ENCODE measurements around the gene XKR8. TPM values are rescaled to one million over a fixed set of nuclear protein-coding genes. Genes with fewer than 3 reads are reported as not detected.
A peak's percentile ranks its signal among the peaks of the same experiment; 100 is the strongest.

Gene XKR8
- total RNA-seq, 1 experiment from 2014 or later, result 17.2 TPM

- H3K9ac ChIP-seq (ENCODE audit: extremely low read depth, insufficient read length, low read length), result no peak overlapping the region
- no peak for DNase-seq
- no CpG with 5 or more reads among the region's 3 CpGs for WGBS (ENCODE audit: extremely low coverage, insufficient read length, low lambda C conversion rate)
Measured at GRCh38 chr1:27981145-27981544, 21.4 kb downstream of the XKR8 start.

More at GRCh38 chr1:27981145-27981544, 21.4 kb downstream of the XKR8 start:
- Histone ChIP-seq H3K4ac (ENCODE audit: low read depth, low read length) (no peak overlapping the region), H2BK20ac (ENCODE audit: low read depth, low read length, poor library complexity, severe bottlenecking) (no peak overlapping the region), H3T11ph (ENCODE audit: low read length) (no peak overlapping the region), H3K27me3 (ENCODE audit: insufficient read depth, low read length) (no peaks in the 10 kb centered on the region), H3K4me1 (ENCODE audit: insufficient read depth, low read length) (no peaks in the 10 kb centered on the region), H3K4me2 (ENCODE audit: insufficient read depth, insufficient read length, low read length) (no peak overlapping the region), H3K14ac (ENCODE audit: insufficient read depth, low read length) (no peak overlapping the region), H2AK5ac (ENCODE audit: insufficient read length, low read length) (no peak overlapping the region), H2BK15ac (ENCODE audit: low read depth, low read length) (no peak overlapping the region), H4K91ac (ENCODE audit: insufficient read length, low read depth, low read length) (no peak overlapping the region), H3K23me2 (ENCODE audit: insufficient read length, low read depth, low read length, poor library complexity, severe bottlenecking) (no peaks in the 10 kb centered on the region), H3K9me3 (ENCODE audit: control insufficient read depth, low read depth, low read length) (no peaks in the 10 kb centered on the region), H4K8ac (replicated peaks; ENCODE audit: insufficient read length, low read depth, low read length) (no peak overlapping the region), H4K20me1 (ENCODE audit: control insufficient read depth, insufficient read depth, insufficient read length) (no peaks in the 10 kb centered on the region), H2BK120ac (ENCODE audit: low read depth, low read length, poor library complexity, severe bottlenecking) (no peak overlapping the region), H2BK5ac (ENCODE audit: insufficient read length, low read length) (no peak overlapping the region), H3K23ac (ENCODE audit: insufficient read length, low read depth, low read length) (no peak overlapping the region), H2BK12ac (ENCODE audit: insufficient read length, low read depth, low read length) (no peak overlapping the region), H2AFZ (ENCODE audit: low read length) (no peak overlapping the region), H3K27ac (ENCODE audit: insufficient read length, low read depth, low read length) (no peak overlapping the region), H3K79me2 (ENCODE audit: insufficient read depth, low read length) (no peaks in the 10 kb centered on the region), H3K18ac (ENCODE audit: insufficient read length, low read depth, low read length) (no peak overlapping the region), H4K5ac (ENCODE audit: insufficient read length, low read depth, low read length) (no peak overlapping the region), H3K56ac (ENCODE audit: insufficient read length, low read depth, low read length) (no peak overlapping the region), H3K79me1 (ENCODE audit: insufficient read depth, low read depth, low read length, poor library complexity, severe bottlenecking) (no peaks in the 10 kb centered on the region)
- Mint-ChIP-seq H3K4me1 (no peaks in the 10 kb centered on the region), H3K27me3 (ENCODE audit: low read depth) (no peaks in the 10 kb centered on the region), H3K36me3 (ENCODE audit: insufficient read depth in 1 of 3, low read depth in 3 of 3) (peaks cover 0 to 10% (median 6%) of the 10 kb centered on the region in 3 experiments; a peak in 4 of 7 replicates), H3K4me3 (no peak overlapping the region), H3K27ac (0 out of 7 replicates have a peak overlapping the region, but pooled peaks of 1 of the 3 experiments have one; percentile 58), H3K9me3 (no peaks in the 10 kb centered on the region)
- TF ChIP-seq CTCF (conservative IDR thresholded peaks at IDR 0.05), result no peak
